Esophagus muscularis mucosa (tissue), 3 donors: ENCODE data around the gene TPRN.

Source experiments
- EP300 ChIP-seq: sonication (generic); formaldehyde crosslinking; IDR thresholded peaks from one replicate; pipeline ENCODE4 v1.6.1; 2017; ENCODE audit warnings: antibody characterized with exemption
- POLR2A ChIP-seq: fragments of 450-650 bp; IDR thresholded peaks from one replicate; pipeline ENCODE4 v1.6.1; 2017; ENCODE audit warnings: antibody characterized with exemption, moderate library complexity, mild to moderate bottlenecking, low read depth
- POLR2AphosphoS5 ChIP-seq, 2 donors: sonication (generic); formaldehyde crosslinking; IDR thresholded peaks; one replicate each; pipeline ENCODE4 v1.6.1; 2017; ENCODE audit warnings: antibody characterized with exemption in 2 of 2

DNA sequence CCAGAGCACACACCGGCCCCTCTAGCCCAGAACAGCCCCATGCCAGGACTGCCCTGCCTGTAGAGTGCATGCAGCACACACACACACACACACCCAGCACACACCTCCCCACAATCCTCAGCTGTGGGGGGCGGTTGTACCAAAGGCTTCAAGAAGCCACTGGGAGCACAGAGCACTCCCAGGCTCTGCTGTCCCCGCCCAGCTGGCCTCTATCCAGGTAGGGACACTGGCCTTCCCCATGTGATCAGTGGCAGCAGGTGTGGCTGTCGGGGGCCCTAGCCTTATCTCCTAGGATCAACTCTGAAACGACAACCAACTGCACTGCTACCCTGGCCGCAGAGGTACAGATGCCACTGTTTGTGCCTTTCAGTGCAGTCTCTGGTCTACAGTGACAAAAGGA, 14.2 kb downstream of the TPRN start:
- TF ChIP-seq EP300, result no peak
- no peak for TF ChIP-seq POLR2A
- TF ChIP-seq POLR2AphosphoS5 (IDR thresholded peaks at IDR 0.05), result no peak
